CD14-positive monocyte (primary cell): ENCODE measurements around the gene TMEM129. TPM values are rescaled to one million over a fixed set of nuclear protein-coding genes. Genes with fewer than 3 reads are reported as not detected.
A peak's percentile ranks its signal among the peaks of the same experiment; 100 is the strongest.

Experiments used
- DNase-seq, 3 donors: peaks; one replicate each; pipeline ENCODE4 v3.0.0-alpha.2; 2011 to 2022
- H2AFZ ChIP-seq: 2 replicates; pipeline ENCODE4 v1.6.0; 2012; ENCODE audit warnings: mild to moderate bottlenecking, low read depth, low read length, inconsistent platforms; ENCODE audit not compliant: insufficient read depth, poor library complexity, severe bottlenecking
- H3K27ac ChIP-seq, 2 donors: 1 replicate in 1 of 2; 2 replicates in 1 of 2; pipeline ENCODE4 v1.5.1; 2012 to 2013; ENCODE audit warnings: low read length in 2 of 2, control low read depth in 1 of 2, inconsistent platforms in 1 of 2, low read depth in 1 of 2, mild to moderate bottlenecking in 1 of 2
- H3K27me3 ChIP-seq, 2 donors: one replicate each; pipeline versions ENCODE4 v1.6.0 to v1.6.1; 2011 to 2013; ENCODE audit warnings: low read length in 2 of 2; ENCODE audit not compliant: control insufficient read depth in 2 of 2, insufficient read depth in 2 of 2
- H3K36me3 ChIP-seq, 2 donors: replicated peaks in 1 of 2; 1 replicate in 1 of 2; 2 replicates in 1 of 2; pipeline versions ENCODE4 v1.5.1 to v1.6.1; 2012 to 2013; ENCODE audit warnings: low read length in 2 of 2, control low read depth in 1 of 2, inconsistent platforms in 1 of 2, mild to moderate bottlenecking in 1 of 2; ENCODE audit not compliant: insufficient read depth in 2 of 2, control insufficient read depth in 1 of 2
- H3K4me1 ChIP-seq, 2 donors: 1 replicate in 1 of 2; 2 replicates in 1 of 2; pipeline versions ENCODE4 v1.5.1 to v1.6.1; 2012 to 2013; ENCODE audit warnings: low read length in 2 of 2, control low read depth in 1 of 2, inconsistent platforms in 1 of 2, mild to moderate bottlenecking in 1 of 2, moderate library complexity in 1 of 2; ENCODE audit not compliant: insufficient read depth in 2 of 2, control insufficient read depth in 1 of 2
- H3K4me2 ChIP-seq: replicated peaks from 2 replicates; pipeline ENCODE3; 2012; ENCODE audit warnings: low read length, moderate library complexity, mild to moderate bottlenecking; ENCODE audit not compliant: poor library complexity, severe bottlenecking; ENCODE audit errors: extremely low read depth
- H3K4me3 ChIP-seq, 3 experiments: fragments of 200-600 bp in 1 of 3; sonication (generic) in 1 of 3; replicated peaks in 1 of 3; 1 replicate in 2 of 3; 2 replicates in 1 of 3; pipeline ENCODE4 v1.5.1; 2011 to 2013; ENCODE audit warnings: low read length in 3 of 3, mild to moderate bottlenecking in 3 of 3, control low read depth in 2 of 3, low read depth in 2 of 3, inconsistent platforms in 1 of 3, moderate library complexity in 1 of 3
- H3K79me2 ChIP-seq: 2 replicates; pipeline ENCODE4 v1.6.0; 2012; ENCODE audit warnings: mild to moderate bottlenecking, control low read depth, inconsistent platforms, low read length, moderate library complexity; ENCODE audit not compliant: insufficient read depth
- H3K9ac ChIP-seq: 2 replicates; pipeline ENCODE4 v1.6.0; 2017; ENCODE audit warnings: low read length, mild to moderate bottlenecking; ENCODE audit not compliant: insufficient read depth, poor library complexity, severe bottlenecking
- H3K9me3 ChIP-seq, 2 donors: replicated peaks in 1 of 2; 1 replicate in 1 of 2; 2 replicates in 1 of 2; pipeline versions ENCODE4 v1.5.1 to v1.6.1; 2012 to 2013; ENCODE audit warnings: low read length in 2 of 2, control low read depth in 1 of 2; ENCODE audit not compliant: control insufficient read depth in 1 of 2, insufficient read depth in 1 of 2
- H4K20me1 ChIP-seq: 2 replicates; pipeline ENCODE4 v1.6.0; 2012; ENCODE audit warnings: mild to moderate bottlenecking, low read length, control low read depth, moderate library complexity; ENCODE audit not compliant: insufficient read depth
- H3K27ac Mint-ChIP-seq, 7 donors: one replicate each; pipeline ENCODE4 v1.8.0; 2020; ENCODE audit warnings: mild to moderate bottlenecking in 7 of 7, mixed read lengths in 7 of 7, moderate library complexity in 6 of 7, inconsistent platforms in 2 of 7
- H3K27me3 Mint-ChIP-seq, 3 donors: one replicate each; pipeline ENCODE4 v1.8.0; 2021 to 2022; ENCODE audit warnings: low read depth in 3 of 3, mild to moderate bottlenecking in 3 of 3, mixed read lengths in 3 of 3, moderate library complexity in 3 of 3, inconsistent platforms in 1 of 3
- H3K36me3 Mint-ChIP-seq, 2 donors: one replicate each; pipeline ENCODE4 v1.8.0; 2020; ENCODE audit warnings: mixed read lengths in 2 of 2, inconsistent platforms in 1 of 2, mild to moderate bottlenecking in 1 of 2
- H3K4me1 Mint-ChIP-seq: one replicate; pipeline ENCODE4 v1.8.0; 2020; ENCODE audit warnings: mild to moderate bottlenecking, mixed read lengths
- H3K4me3 Mint-ChIP-seq, 2 donors: one replicate each; pipeline ENCODE4 v1.8.0; 2020; ENCODE audit warnings: mild to moderate bottlenecking in 2 of 2, mixed read lengths in 2 of 2, moderate library complexity in 1 of 2
- H3K9me3 Mint-ChIP-seq, 7 donors: one replicate each; pipeline ENCODE4 v1.8.0; 2020 to 2022; ENCODE audit warnings: mixed read lengths in 7 of 7, mild to moderate bottlenecking in 6 of 7, moderate library complexity in 6 of 7, inconsistent platforms in 2 of 7
- CTCF ChIP-seq: fragments of 200-600 bp; IDR thresholded peaks from one replicate; pipeline ENCODE4 v1.8.0; 2022; ENCODE audit warnings: antibody characterized with exemption, mild to moderate bottlenecking
- WGBS: methylation state at CpG from one replicate; pipeline ENCODE4 v1.1.5; 2013; ENCODE audit warnings: missing lambda C conversion rate; ENCODE audit not compliant: insufficient coverage; 5-methylcytosine and 5-hydroxymethylcytosine counted together
- intact Hi-C, 2 donors: fragments of 100-400 bp; cut with micrococcal nuclease; formaldehyde crosslinking; loops; one replicate each; pipeline versions ENCODE4 v1.15.0 to v1.15.1; 2023
- polyA plus RNA-seq, 3 donors: library from polyadenylated mRNA; depleted of rRNA in 1 of 3; unstranded in 2 of 3; stranded (reverse) in 1 of 3; fragments of 300-500 nt in 2 of 3; fragments of >200 nt in 1 of 3; fragmentation: Illumina TruSeq in 2 of 3; gene quantifications; 1 replicate in 2 of 3; 2 replicates in 1 of 3; pipeline ENCODE4 v1.2.3, GENCODE V29; 2012 to 2021

TMEM129 gene
- polyA plus RNA-seq, 3 donors = 22.4 to 40.2 (median 24.1) TPM

DNA sequence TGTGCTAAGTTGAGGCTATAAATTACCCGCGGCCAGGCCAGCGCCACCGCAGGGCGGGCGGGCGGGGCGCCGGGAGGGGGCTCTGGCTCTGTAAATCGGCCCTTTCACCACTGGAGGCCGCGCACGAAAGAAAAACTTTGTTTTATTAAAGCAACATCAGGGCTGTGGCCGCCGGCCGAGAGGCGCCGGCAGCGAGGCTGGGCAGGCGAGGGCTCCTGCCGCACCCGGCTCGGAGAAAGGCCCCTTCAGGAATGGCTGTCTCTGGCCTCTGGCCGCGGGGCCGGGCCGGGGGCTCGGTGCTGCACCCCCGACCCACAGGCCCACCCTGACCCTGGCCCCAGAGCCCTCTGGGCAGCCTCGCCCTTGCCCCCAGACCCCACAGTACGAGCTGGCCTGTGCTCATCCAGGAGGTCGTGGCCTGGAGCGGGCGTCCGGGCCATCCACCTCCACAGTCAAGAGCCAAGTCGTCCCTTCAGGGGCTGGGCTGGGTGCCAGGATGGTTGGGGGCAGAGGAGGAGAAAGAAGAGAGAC is 42.5 kb upstream of the TMEM129 start:
- Mint-ChIP-seq H3K27ac (no peak overlapping the region), H3K4me1 (peaks cover 1% of the 10 kb centered on the region), H3K4me3 (peak overlapping the region in 1 of 2 donors; percentile 69), H3K27me3 (peaks cover 31 to 66% (median 34%) of the 10 kb centered on the region in 3 donors), H3K36me3 (no peaks in the 10 kb centered on the region), H3K9me3 (peaks cover 0 to 6% (median 0%) of the 10 kb centered on the region in 7 donors)
- Histone ChIP-seq H3K4me3 (no peak overlapping the region), H3K27me3 (peaks cover 3 to 48% of the 10 kb centered on the region in 2 donors), H3K9me3 (no peaks in the 10 kb centered on the region), H3K79me2 (no peaks in the 10 kb centered on the region), H3K36me3 (no peaks in the 10 kb centered on the region), H3K4me1 (no peaks in the 10 kb centered on the region), H3K27ac (no peak overlapping the region), H4K20me1 (no peaks in the 10 kb centered on the region), H3K4me2 (no peak overlapping the region), H3K9ac (no peak overlapping the region), H2AFZ (no peak overlapping the region)
- TF ChIP-seq CTCF = no peak
- 9% methylated on average over 29 of the region's 36 CpGs for WGBS
- intact Hi-C loops = no loop called here
- no peak for DNase-seq

DNA sequence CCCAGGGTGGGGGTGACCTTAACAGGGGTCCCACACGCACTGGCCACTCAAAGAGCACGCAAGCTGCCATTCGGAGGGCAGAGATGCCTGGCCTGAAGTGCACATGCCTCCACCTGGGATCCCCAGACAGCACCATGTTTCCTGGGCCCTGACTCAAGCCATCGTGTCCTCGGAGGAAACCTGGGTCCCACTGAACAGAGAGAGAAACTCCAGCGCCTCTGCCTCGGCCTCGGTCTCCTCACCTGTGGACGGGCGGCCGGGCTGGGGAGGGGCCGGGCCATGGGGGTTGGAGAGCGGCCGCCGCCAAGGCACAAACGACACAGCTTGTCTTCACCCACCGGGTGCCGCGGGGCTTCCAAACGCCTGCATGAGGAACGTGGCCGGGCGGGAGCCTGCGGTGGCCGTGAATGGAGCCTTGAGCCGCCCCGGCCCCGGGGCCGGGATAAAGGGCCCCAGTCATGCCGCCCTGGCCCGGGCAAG is 42.0 kb upstream of the TMEM129 start:
- H3K9ac ChIP-seq = no peak overlapping the region
- H3K9me3 Mint-ChIP-seq = peaks cover 0 to 4% (median 0%) of the 10 kb centered on the region in 7 donors
- no peak overlapping the region for H3K4me2 ChIP-seq
- no peak overlapping the region for H3K4me3 ChIP-seq
- no peak for TF ChIP-seq CTCF
- no peaks in the 10 kb centered on the region for H3K9me3 ChIP-seq
- no peaks in the 10 kb centered on the region for H3K4me1 ChIP-seq
- H3K27ac ChIP-seq = no peak overlapping the region
- peak overlapping the region in 1 of 2 donors; percentile 69 for H3K4me3 Mint-ChIP-seq
- no peaks in the 10 kb centered on the region for H3K79me2 ChIP-seq
- intact Hi-C loops = no loop called here
- no peaks in the 10 kb centered on the region for H4K20me1 ChIP-seq
- no peaks in the 10 kb centered on the region for H3K36me3 Mint-ChIP-seq
- peaks cover 3 to 43% of the 10 kb centered on the region in 2 donors for H3K27me3 ChIP-seq
- peaks cover 26 to 61% (median 29%) of the 10 kb centered on the region in 3 donors for H3K27me3 Mint-ChIP-seq
- WGBS = 23% methylated on average over 29 of the region's 31 CpGs
- no peaks in the 10 kb centered on the region for H3K36me3 ChIP-seq
- no peak overlapping the region for H2AFZ ChIP-seq
- no peak for DNase-seq
- peaks cover 1% of the 10 kb centered on the region for H3K4me1 Mint-ChIP-seq
- no peak overlapping the region for H3K27ac Mint-ChIP-seq
